GM19328 (cell line): ENCODE results near the gene GBE1.

ENCODE experiments used
- ATAC-seq: cut with Tn5 transposase; IDR thresholded peaks from one replicate; pipeline ENCODE4 v1.9.1; 2021; ENCODE audit warnings: mild to moderate bottlenecking, moderate library complexity; ENCODE audit not compliant: unreplicated experiment

The GBE1 gene

DNA sequence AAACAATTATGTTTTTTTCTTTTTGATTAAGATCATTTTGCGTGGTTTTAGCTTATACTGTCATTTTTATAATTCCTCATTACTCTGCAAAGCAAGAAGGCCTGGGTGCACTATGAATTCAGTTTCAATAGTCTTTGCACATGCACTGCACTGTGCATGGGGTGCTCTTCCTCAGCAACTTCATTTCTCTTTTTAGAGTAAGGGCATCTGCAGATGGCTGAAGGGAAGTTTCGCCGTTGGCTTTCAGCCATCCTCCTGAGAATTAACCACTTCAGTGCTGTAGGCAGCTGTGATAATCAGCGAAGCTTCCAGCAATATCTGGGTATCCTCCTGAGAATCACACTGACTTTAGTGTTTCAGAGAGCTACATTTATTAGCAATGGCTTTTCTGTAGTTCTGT is 284.8 kb downstream of the GBE1 start:
- no peak for ATAC-seq

DNA sequence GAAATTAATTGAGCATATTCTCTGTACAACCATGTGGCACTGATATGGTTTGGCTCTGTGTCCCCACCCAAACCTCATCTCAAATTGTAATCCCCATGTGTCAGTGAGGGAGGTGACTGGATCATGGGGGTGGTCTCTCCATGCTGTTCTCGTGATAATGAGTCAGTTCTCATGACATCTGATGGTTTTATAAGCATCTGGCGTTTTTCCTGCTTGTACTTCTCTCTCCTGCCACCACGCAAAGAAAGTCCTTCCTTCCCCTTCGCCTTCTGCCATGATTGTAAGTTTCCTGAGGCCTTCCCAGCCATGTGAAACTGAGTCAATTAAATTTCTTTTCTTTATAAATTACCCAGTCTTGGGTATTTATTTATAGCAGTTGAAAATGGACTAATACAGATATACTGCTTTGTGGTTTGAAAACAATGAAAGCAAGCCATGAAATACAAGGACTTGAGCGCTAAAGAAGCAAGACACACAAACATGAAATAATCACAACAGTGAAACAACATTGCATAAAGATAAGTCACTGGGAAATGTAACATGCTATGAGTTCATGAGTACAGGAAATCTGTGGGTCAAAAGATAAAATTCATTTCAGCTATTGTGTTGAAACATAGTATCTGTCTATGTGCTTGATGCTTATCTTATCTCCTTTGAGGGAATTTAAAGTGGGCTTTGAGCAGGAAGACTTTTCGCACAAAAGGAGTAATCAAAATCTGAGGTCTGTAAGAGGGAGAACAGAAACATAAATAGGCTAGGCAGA is 288.7 kb downstream of the GBE1 start:
- ATAC-seq = no peak

DNA sequence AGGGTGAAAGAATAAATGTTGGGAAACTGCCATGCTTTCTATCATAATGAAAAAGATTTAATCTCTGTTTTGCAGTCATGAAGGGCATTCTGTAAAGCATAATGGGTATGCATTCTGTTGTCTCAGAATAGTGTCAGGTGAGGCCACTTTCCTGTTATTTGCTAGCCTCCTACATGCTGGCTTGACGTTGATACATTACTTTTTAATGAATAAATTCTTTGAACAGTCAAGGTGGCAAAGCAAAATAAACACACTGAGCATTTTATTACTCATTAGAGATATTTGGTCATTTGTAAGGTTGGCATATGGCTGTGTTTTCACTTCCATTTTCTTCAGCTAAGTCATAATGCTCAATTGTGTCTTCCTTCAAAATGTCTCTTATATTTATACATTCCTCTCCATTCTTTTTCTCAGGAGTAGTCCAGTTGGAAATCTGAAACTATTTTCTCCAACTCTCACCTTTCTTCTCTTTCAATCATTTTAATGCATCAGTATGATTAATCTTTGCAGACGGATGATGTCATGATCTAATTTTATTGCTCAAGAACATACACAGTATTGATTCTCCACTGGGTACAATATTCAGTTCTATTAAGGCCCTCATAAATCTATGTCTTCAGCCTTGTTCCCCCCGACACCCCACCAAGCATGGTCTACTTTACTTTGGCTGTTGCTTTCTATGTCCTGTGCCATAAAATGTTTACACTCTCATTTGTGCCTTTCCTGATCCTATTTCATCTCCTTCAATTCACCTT is 290.7 kb downstream of the GBE1 start:
- no peak for ATAC-seq

DNA sequence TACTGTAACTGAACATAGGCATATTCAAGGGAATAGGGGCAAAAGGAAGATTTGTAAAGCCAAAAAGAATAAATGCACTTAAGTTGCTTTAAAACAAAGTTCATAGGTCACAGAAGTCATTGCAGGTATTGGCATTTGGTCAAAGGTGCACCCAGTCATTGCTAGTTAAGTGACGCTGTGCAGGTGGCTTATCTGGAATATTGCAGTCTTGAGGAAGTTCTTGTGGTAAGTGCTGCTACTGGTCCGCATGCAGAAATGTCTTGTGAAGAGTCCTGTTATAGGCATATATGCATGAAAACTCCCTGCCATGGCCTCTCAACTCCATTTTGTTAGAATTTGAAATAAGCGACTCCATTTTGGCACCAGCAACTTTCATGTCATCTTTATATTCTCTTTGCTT is 293.1 kb downstream of the GBE1 start:
- ATAC-seq = no peak

DNA sequence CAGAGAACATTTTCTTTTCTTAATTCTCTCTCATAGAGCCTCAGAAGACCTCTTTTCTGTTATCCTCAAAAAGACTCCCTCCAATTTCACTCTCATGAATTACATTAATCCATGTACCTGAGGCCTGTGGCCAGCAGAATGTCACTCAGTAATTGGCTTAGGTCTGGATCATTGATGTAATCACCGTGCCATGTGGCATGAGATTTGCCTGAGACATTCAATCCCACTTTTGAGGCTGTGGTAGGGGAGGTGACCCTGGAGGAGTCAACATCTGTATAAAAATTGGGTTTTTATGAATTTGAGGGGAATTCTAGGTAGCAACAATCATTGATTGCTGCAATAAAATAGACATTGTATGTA is 295.3 kb downstream of the GBE1 start:
- ATAC-seq = no peak

DNA sequence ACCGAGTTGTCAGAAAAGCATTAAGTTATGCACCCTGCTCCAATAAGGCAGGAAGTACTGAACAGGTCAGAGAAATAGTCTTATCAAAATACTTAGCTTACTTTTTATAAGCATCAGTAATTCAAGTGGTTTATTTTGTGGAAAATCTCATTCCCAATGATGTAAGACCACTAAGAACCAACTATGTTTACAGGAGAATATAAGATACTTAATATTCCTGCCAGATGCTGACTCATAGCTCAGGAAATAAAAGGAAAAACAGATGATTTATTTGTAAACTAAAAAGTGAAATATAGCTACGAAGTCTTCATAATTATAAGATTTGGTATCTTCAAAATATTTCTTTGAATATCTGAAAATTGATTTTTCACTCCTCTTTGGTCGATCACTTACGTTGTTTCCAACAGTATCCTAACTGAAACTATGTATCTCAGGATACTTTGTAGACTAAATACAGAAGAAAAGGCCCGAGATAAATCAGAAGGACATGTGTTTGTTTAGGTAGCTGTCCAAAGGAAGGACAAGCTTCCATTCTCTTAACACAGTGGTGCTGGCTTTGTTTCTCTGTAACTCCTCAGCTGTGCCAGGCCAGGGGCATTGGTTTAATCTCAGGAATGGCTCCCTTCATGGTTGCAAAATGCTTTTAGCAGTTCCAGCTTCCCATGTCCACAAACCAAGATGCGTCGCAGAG is 295.8 kb downstream of the GBE1 start:
- ATAC-seq = no peak

DNA sequence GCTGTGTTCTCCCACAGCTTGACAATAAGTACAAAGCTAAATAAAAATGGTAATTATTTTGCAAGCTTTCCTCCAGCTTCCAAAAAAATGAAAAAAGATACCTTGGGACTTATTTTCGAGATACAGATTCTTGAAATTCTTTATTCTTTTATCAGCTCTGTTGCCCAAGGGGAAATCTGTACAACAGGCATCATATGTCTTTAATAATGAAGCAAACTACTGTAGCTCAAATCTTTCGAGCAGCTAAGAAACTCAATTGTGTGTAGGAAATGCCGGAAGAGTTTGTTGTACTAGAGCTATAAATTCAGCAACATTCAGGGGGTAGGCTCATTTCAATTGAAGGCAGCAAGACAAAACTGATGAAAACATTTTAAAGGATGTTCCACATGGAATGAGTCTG is 297.7 kb downstream of the GBE1 start:
- ATAC-seq = no peak

DNA sequence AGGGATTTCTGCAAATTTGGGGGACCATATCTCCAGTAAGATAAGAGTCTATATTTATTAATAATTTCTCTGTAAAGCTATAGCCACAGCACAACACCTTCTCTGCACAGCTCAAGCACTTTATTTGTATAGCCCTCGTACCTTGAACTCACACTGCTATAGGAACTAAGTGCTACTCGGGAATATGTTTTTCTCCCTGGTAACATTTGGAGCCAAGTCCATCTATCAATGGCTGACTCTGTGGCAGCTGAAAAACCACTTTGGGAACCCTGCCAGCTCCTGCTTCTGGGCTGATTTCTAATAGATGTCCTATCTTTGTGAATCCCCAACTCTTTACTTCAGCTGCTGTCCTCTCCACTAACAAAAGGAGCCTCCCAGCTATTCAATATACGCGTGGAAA is 298.5 kb downstream of the GBE1 start:
- no peak for ATAC-seq

DNA sequence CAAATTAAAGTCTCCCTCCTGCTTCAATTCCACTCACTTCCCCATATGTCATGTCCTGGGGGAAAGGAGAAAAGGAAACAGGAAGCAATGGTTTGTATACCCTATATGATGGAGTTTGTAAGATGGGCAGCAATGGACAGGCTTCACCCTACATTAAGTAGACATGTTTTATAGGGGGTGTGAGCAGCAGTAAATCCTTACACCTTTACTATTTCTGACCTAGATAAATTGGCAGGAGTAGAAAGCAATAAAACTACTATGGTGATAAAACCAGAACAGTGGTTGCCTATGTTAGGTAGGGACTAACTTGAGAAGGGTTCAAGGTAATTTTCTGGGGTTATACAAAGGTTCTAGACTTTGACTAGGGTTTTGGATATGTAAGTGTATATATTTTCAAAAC is 301.7 kb downstream of the GBE1 start:
- no peak for ATAC-seq

DNA sequence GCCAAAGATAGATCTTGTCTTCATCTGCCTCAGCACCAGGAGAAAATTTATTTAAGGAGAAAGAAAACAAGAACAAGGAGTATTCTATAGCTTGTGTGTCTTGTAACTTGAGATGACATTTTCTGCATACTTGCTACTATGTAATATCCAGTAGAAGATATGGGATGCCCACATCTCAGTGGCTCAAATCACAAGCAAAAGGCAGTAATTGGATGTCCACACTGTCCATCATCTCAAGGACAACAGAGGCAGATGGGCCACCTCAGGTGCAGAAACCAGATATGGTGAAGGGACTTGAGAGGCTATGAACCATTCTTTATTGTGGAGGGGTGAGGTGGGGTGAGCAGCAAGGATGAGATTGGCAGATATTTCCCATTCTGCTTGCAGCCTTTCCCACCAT is 309.0 kb downstream of the GBE1 start:
- no peak for ATAC-seq

DNA sequence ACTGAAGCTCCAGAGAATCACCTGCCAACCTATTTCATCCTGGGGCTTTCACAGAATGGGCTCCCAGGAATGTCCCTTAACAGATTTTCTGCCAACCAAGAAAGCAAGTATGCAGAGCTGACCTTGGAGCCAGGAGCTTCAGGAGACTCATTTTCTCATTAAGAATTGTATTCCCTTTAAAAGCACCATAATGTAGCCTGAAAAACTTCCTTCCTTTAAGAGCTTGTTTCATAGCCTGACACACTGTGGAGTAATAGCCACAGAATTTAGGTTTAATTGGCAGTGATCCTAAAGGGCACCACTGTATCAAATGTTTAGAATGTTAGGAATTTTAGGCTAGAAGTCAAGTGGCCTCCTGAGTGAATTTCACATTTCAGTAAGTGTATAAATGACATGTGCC is 309.8 kb downstream of the GBE1 start:
- no peak for ATAC-seq

DNA sequence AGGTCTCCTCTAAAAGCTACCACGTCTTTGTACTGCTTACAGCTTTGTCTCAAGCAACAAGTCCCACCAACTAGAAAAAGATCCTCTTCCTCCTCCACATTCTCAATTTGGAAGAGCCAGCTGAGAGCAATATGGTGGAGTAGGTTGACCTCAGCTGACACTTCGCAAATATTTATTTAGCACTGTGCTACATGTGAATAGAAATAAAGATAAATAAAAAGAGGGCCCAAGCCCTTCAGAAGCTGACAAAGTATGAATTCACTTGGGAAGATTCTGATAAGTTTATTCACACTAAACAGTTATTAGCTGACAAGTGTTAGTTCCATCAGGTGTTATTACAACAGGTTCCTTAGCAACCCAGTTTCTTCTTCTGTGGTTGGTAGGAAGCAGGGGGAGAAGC is 310.3 kb downstream of the GBE1 start:
- no peak for ATAC-seq

DNA sequence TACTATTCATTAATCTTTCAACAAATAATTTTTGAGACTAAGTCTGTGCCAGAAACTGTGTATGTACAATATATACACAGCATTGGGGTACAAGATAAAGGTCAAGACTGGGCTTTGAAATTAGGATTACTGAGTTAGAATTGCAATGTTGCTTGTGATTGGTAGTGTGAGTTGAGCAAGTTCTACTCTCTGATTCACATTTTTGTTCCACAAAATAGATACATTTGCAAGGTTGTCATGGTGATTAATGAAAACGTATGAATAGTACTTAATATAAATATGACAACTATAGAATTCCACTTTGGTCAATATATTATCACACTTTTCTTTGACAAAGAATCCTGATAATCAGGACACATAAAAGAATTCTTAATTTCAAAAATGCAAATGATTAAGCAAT is 314.6 kb downstream of the GBE1 start:
- no peak for ATAC-seq

DNA sequence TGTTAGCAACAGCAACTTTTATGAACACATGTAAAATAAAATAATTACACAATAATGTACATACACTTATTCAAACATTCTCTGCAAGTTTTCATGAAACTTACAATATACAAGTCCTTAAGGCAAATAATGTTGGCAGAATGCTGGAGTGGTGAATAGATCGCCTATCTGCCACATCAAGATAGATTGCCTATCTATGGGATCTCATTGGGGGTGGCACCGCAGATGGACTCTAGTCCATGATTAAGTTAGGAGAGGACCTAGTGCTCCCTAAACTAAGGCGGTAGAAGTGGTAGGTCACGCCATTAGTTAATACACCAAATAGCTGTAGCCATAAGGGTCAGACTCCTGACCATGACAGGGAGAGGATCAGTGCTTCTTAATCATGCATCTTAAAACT is 315.7 kb downstream of the GBE1 start:
- ATAC-seq = no peak

DNA sequence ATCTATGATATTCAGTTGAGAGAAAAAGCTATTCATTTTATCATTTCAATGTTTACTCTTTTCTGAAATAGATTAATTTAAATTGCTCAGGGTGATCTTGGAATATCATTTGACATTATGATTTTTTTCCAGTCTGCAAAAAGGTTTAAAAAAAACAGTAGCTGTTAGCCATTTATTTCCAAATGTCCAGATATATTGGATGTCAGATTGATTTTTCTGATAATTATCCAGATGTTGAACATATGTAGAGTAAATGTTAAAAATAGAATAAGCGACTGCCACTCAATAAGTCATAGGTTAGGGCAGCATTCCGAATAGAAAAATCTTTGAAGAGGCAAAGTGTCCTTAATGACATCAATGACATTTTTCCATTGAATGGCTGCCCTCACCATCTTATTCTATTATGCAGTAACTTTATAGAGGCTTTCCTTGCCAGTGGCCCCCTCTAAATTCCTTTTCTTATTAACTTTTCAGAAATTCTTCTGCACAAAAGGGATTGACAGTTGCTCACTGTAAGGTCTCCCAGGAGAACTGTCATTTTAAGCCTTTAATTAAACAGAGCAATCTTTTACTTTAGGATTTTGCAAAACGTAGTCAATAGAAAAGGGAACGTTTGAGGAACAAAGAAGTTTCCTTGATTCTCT is 316.5 kb downstream of the GBE1 start:
- ATAC-seq = no peak

DNA sequence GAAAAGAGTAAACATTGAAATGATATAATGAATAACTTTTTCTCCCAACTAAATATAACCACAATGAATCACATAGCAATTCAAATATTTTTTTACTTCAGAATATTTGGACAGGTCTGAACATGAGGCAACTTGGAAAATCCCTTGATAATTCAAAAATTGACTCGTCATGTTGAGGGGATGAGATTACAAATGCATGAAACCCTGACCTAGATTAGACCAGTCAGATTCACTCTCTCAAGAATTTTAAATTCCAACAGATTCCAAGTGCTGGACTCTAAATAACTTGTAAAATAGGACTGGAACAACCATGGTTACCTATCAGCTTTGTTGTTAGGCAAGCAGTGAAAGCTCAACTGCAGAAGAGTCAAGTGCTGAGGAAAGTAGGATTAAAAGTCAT is 317.5 kb downstream of the GBE1 start:
- ATAC-seq = no peak

DNA sequence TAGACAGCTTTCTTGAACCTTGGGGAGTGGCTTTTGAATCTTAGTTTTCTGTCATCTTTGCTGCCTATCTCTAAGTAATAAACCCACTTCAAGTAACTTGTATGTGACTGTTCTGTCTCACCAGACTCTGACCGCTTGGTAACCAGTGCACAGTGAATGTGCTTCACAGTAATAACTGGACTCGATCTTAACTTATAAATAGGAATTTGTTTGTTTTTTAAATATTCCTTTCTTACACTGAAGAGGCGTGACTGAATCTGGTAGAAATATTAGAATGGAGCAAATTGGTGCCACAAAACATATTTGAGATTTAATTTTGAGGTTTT is 318.0 kb downstream of the GBE1 start:
- ATAC-seq = no peak

DNA sequence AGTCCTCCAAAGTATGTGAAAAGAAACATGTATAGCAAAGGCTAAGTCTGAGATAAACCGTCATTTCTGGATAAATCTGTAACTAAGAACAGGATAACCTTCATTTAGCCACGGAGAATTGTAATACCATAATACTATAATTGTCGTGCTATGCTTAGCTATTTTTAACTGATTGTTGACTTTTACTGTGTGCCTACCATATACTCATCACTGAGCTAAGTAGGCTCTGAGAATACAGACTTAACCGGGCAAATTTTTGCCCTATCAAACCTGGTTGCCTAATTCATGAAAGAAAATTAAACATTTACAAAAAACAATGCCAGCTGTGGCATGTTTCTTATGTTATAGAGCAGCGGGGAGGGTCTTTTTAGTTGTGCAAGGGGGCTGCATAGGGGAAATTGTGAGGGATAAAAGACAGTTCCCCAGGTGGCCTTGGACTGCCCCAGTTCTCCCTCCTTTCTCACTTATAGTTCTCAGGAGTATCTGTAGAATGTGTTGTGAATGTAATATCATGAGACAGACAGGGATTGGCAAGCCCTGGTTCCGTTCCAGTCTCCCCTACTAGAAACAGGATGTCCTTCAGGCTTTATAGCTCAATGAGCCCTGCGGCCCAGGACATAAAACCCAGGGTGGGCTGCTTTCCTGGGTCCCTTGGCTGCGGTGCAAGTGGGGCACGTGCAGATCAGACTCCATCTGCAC is 318.5 kb downstream of the GBE1 start:
- no peak for ATAC-seq

DNA sequence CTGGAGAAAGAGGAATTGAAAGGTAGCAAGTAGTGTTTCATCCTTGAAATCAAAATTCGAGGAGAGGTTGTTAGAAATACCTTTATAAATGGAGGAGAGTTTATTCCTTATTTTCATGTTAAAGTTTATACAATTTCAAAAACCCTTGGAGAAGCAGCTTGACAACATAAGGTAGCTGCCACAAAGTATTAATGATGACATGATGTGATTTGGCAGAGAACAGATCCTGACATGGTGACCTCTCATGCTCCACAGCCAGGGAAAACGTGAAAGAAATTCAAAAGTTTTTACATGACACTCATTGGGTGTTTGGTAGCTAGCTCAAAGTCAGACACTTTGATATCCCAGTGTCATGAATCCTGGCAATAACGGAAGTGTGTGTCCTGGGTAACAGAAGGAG is 320.8 kb downstream of the GBE1 start:
- no peak for ATAC-seq
